NCI-H524 treated with DMSO at 0.1 percent for 48 hours (cell line): Measurements from ENCODE around the gene TSPAN2.

Experiments
- DNase-seq: peaks from one replicate; lab custom pipeline; 2025; lab: John Stamatoyannopoulos, UW

The TSPAN2 gene

DNA sequence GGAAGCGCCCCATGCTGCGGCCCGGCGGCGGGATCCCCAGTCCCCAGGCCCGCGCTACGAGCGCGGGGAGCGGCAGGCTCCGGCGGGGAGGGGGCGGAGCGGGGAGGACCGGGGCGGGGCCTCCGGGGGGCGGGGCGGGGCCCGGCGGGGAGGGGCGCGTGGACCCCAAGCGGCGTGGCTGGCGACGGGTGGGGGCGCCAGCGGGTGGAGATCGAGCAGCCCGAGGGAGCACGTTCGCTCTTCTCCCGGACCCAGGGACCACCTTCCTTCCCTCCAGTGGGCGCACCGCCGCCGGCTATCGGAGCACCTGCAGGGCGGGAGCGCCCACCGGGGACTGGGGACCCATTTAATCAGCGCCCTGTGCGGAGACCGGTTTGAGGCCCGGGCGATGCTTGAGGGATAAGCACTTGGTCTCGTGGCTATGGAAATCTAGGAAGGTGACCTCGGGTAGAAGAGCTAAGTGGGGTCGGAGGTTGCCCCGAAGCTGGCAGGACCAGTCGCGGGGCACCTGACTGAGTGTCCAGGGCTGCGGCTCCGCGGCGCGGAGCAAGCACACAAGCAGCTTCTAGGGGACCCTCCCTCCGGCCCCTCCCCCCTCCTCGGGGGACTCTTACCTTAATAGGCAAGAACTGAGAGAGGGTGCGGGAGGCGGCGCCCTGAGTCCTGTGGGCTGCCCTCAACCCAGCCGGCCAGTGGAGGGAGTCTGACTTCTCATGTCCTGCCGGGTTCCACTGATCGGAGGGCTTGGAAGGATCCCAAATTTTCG, at the start of gene TSPAN2:
Gene TSPAN2 (minus strand): TSS at position 84 of the 766 bp plus-strand sequence. CDS start 71 bp downstream, at position 13.
- DNase-seq, result peak; percentile 10

DNA sequence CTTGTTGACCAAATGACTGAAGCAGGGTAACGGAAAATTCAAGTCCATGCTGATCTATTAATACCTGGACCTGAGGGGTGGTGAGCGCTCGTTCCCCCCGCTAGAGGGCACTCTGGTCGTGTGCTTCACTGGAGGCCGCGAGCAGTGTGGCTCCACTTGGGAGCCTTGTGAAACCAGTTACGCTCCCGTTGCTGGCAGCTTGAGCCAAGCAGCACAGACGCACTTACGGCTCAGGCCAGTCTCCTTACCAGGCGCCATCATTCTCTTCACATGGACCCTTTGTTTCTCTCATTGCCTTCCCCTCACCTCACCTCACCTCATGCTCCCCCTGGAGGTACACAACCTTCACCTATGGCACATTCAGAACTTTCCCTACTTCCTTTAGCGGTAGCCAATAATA, 49.7 kb upstream of the TSPAN2 start:
- peak; percentile 55 for DNase-seq

GRCh38 chr1:115138271-115138670, 49.0 kb upstream of the TSPAN2 start:
- DNase-seq, result no peak

DNA sequence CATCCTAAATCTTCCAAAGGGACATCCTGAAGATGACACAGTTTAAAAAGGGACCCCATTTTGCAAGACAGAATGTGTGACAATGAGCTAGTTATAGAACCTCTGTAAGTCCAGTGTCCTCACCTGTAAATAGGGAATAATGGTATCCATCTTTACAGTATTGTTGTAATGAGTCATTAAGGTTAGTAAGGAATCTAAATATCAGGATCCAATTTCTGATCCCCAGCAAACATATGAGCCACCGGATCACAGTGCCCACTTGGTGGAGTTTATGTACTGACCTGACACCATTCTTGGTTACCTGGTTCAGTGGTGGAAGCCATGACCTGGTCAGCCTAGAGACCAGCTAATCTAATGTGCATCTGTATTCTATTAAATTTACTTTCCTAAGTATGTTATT, 47.9 kb upstream of the TSPAN2 start:
- DNase-seq, result no peak

DNA sequence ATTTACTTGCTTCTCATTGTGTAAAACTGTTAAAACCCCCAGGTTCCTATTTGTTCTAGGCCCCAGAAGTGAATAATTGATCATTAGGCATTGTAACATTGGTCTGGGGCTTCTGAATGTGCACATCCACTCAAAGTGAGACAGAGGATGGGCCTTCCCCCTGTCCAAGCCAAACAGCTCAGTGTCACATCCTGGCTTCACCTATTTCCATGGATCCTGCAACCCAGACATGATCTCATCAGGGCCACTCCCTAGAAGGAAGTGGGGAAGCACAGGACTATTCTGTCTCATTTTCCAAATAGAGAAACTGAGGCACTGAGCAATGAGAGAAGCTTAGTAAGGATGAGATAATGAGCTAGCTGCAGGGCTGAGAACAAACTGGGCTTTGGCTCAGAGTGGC, 47.4 kb upstream of the TSPAN2 start:
- DNase-seq, result no peak

DNA sequence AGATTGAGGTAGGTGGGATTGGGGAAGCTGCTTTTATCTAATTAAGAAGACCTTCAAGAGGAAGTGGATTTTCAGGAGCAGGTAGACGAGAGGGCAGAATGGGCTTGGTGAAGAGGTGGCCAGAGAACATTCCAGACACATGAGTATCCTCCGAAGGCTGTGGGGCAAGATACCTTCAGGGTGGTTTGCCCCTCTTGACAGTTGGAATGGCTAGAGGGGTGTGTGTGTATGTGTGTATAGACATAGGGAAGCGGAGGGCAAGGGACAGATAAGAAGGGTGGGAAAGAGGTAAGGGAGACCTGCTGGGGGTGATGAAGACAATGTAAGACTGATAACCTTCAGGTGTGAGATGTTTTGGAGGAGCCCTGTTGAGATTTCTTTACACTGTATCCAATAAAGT, 46.8 kb upstream of the TSPAN2 start:
- no peak for DNase-seq

- no peak for DNase-seq
Measured at GRCh38 chr1:115135681-115136080, 46.4 kb upstream of the TSPAN2 start.

- DNase-seq, result no peak
Measured at GRCh38 chr1:115134850-115135480, 45.7 kb upstream of the TSPAN2 start.

- no peak for DNase-seq
Measured at GRCh38 chr1:115134231-115134630, 44.9 kb upstream of the TSPAN2 start.

DNA sequence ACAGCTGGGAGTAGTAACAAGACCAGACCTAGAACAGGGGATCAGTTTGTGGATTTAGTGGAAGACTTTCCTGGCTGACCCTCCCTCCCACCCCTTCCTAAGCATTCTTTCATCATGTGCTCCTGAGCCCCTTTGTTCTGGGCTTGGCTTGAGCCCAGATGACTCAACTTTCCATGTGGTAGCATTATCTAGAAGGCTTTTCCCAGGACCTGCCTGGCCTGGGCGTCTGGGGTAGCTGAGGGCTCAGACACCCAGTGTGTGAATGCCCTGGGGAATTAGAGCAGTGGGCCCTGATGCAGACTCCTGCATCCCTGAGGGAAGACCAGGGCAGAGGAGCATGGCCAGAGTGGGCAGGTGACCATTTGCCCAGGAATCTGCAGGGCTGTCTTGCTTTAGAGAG, 44.1 kb upstream of the TSPAN2 start:
- DNase-seq, result no peak

DNA sequence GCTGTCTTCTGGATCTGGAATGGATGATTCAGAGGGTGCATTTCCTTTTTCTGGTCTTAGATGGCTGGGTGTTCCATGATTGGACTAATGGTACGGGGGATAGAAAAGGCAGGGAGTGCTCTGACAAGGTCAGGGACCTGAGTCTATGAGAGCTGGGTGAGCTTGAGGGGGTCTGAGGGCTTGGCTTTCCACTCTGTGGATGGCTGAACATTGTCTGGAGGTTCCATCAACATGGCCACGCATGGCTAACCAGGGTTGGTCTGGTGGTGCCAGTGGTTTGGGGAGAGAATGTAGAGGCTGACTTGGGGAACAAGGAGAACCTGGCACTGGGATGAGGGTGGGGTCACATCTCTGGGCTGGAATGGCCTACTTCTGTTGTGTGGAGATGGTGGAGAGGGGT, 41.5 kb upstream of the TSPAN2 start:
- DNase-seq, result no peak

- DNase-seq, result no peak
Measured at GRCh38 chr1:115129071-115129640, 39.9 kb upstream of the TSPAN2 start.

DNA sequence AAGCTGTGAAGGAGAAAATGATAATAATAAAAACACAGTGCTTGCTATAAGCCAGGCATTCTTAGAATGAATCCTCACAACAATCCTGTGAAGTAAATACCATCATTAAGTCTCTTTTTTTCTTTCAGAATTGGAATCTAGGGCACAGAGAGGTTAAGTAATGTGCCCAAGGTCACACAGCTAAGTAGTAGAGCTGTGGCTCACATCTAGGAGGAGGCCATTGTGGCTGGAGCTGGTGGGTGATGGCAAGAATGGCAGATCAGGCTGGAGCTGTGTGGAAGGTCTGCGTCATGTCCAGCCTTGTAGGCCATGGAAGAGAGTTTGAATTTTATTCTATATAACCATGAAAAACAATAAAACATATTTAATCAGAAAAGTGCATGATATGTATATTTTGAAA, 38.2 kb upstream of the TSPAN2 start:
- DNase-seq, result no peak

- no peak for DNase-seq
Measured at GRCh38 chr1:115126516-115126915, 37.2 kb upstream of the TSPAN2 start.

GRCh38 chr1:115123116-115123515, 33.8 kb upstream of the TSPAN2 start:
- DNase-seq, result no peak

DNA sequence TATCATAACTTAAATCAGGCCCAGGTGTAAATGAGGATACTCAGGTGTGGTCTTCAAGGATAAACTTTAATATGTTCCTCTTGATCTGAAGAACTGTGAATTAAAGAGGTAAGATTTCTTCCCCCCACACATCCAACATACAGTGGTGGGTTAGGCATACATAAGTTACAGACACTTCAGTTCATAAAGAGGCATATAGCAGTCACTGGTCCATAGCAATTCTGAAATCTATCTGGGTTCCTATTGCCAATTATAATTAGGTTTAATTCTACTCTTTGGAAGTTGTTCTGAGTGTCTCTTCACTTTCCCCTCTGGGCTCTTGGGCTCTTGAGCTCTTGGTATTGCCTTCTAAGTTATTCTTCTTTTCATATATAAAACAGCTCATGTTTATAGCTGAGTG, 32.5 kb upstream of the TSPAN2 start:
- DNase-seq, result no peak

DNA sequence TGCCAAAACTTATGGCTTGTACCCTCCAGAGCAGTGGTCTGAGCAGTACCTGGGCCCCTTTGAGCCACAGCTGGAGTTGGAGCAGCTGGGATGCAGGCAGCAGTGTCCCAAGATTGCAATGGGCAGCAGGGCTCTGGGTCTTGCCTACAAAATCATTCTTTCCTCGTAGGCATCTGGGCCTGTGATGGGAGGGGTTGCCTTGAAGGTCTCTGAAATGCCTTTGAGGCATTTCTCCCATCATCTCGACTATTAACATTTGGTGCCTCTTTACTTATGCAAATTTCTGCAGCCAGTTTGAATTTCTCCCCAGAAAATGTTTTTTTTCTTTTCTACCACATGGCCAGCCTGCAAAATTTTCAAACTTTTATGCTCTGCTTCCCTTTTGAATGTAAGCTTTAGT, 31.0 kb upstream of the TSPAN2 start:
- DNase-seq, result no peak

- no peak for DNase-seq
Measured at GRCh38 chr1:115118611-115119010, 29.3 kb upstream of the TSPAN2 start.

- DNase-seq, result no peak
Measured at GRCh38 chr1:115118086-115118485, 28.8 kb upstream of the TSPAN2 start.

DNA sequence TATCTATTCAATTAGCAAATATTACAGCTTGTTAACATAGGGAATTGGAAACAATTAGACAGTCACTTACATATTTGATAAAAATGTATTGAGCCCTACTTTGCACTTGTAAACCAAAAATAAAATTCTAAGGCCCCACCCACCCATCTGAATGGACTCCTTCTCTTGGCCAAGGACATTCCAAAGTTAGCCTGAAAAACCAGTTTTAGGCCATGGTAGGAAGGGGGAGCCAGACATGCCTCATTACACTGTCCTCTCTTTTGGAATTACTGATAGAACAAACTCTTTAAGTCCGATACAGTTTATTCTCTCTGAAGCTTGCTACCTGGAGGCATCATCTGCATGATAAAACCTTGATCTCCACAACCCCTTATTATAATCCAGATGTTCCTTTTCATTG, 28.0 kb upstream of the TSPAN2 start:
- no peak for DNase-seq

GRCh38 chr1:115116512-115116911, 27.2 kb upstream of the TSPAN2 start:
- DNase-seq, result no peak

DNA sequence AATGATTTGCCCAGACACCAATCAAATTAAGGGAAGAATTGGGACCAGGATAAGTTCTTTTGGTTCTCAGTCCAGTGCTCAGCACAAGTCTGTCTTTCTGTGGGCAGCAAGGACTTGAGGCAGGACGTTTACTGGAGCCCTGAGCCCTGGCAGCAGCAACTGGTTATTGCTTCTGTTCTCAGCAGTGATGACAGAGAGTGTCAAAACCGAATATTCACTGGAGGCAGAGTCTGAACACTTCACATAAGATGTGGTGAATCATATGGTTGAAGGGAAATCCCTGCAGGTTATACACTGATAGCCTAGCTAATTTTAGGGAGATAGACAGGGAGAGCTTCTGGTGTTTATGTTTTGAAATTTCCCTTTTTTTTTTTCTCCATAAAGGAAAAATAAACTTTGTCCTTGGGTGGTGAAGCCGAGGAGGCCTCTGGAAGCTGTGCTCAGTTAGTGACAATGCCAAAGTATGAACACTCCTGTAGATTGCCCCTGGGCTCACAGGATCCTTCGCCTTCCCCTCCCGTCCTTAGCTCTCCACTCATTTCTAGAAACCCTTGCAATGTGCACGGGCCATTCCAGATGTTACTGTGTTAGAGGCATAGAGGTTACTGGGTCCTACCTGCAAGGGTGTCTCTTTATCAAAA, 26.3 kb upstream of the TSPAN2 start:
- DNase-seq, result no peak

- DNase-seq, result no peak
Measured at GRCh38 chr1:115114308-115114707, 25.0 kb upstream of the TSPAN2 start.
